ENCODE results near the gene COL6A2.
"Not testable (repeated sequence)": the region's sequence is repeated elsewhere in the genome, so short reads cannot be mapped to it uniquely, and the experiment has no call there.

Gene COL6A2

DNA sequence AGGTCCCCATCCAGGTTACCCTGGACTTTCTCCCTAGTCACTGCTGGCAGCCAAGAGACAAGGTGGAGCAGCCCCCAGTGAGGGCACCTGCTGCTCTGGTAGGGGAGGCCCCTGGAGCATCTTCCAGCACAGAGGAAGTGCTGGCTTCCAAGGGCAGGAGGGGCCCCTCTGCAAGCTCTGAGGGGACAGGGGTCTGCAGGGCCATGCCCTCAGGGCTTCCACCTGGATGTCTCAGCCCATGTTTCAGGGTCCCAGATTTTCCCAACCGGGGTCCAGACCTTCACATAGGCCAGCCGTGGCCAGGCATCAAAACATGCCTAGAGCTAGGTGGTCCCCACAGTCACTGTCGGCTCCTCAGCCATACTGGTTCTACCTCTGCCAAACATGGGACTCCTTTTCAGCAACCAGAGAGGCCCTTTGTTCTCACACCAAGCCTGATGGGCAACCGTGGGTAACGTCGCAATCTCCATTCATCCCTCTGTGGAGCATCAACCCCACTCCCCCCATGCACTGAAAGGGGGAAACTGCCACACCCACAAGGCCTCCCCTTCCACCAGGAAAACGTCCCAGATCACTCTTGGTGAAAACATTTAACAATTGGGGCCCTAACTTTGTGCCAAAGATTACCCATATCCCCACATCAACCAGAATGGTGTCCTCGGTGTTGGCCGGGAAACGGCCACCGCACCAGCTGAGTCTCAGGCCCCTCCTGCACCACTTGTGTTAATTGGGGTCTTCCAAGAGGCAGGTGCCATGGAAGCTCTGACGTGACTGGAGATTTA, 1.9 kb upstream of the COL6A2 start:
- DNase-seq: no peak

DNA sequence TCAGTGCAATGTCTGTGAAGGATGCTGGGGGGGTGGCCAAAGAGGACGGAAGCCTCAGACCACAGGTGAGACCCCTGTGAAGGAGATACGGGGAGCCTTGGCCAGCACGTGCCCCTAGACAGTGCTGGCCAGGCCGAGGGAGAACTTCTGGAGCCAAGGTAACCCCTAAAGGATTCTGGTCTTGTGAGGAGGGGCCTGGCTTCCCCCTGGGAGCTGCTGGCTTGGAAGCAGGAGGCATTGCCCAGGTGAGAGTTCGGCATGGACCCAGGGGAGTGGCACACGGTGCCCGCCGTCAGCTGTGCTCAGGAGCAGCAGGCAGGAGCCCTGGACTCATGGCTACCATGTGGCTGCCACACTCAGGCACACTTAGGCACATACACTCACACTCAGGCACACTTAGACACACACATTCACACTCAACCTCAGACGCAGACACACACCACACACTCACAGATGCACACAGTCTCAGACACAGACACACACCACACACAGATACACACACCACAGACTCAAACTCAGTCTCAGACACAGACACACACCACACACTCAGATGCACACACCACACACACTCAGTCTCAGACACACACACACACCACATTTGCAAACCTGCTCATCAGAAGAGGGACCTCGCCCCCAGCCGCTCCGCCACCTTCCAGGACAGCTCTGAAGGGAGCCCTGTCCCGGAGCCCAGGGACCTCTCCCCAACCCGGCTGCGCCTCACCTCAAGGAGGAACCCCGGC, 1.1 kb upstream of the COL6A2 start:
- DNase-seq: no peak

DNA sequence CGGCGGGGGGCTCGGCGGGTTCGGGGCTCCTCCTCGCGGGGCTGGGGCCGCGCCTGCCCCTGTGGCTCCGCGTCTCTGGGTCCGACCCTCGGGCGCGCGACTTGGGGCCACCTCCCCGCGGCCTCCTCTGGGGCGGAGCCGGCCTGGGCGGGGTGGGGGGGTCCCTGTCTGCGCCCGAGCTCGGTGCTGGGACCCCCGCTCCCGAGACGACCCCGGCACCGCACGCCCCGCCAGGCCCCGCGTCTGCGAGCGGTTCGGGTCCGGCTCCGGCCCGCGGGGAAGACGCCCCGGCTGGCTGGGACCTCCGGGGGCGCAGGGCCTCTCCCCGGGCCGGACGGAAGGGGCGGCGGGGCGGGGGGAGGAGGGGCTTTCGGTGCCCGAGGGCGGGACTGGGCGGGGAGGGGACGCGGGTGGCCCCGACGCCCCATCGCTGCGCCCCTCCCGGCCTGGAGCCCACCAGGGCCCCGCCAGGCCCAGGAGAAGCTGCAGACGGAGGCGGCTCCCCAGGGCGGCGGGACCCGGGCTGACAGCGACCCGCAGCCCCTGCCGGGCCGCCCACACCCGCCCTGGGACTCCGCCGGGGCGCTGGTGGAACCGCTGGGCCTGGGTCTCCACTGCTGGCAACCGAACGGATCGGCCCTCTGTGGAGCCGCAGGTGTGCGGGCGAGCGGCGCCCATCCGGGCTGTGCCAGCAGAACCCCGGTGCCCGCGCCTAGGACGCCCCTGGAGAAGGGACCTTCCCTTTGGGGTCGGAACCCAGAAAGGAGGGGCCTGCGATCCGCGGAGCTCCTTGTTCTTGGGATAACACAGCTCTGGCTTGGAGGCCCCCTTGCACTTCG, 610 bp downstream of the COL6A2 start:
- no peak for DNase-seq

DNA sequence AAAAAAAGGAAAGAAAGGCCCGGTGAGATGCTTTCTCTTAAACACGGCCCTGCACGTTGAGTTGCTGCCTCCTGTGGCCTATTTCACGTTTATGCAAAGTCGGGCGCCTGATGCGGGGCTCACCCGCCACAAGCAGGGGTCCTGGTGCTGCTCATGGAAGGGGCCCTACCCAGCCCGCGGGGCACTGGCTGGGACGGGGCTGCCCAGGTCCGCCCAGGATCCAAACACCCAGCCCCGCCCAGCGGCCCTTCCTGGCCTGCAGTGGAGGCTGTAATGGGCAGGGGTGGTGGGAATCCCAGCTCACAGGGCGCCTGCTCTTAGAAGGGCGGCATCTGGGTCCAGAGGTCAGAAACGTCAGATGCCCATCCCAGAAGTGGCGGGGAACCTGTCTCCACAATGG, 1.6 kb downstream of the COL6A2 start:
- DNase-seq: no peak

DNA sequence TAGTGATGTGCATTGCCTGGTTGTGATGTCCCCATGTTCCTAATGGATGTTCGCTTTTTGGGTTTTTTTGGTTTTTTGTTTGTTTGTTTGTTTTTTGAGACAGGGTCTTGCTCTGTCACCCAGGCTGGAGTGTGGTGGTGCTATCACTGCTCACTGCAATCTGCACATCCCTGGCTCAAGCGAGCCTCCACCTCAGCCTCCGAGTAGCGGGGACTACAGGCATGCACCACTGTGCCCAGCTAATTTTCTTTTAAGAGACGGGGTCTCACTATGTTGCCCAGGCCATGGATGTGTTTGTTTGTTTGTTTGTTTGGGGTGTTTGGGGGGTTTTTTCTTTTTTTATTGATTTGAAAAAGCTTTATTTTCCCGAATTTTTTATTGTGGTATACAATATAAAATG, 2.1 kb downstream of the COL6A2 start:
- DNase-seq: no peak

DNA sequence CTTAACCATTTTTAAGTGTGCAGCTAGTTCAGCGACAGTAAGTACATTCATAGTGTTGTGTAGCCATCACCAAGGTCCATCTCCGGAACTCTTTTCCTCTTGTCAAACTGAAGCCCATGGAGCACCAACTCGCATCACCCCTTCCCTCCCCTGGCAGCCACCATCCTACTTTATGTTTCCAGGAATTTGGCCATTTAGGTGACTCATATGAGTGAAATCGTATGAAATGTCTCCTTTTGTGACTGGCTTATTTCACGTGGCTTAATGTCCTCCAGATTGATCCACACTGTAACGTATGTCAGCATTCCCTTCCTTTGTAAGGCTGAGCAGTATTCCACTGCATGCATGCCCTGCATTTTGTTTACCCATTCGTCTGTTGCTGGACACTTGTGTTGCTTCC, 2.5 kb downstream of the COL6A2 start:
- DNase-seq: no peak

DNA sequence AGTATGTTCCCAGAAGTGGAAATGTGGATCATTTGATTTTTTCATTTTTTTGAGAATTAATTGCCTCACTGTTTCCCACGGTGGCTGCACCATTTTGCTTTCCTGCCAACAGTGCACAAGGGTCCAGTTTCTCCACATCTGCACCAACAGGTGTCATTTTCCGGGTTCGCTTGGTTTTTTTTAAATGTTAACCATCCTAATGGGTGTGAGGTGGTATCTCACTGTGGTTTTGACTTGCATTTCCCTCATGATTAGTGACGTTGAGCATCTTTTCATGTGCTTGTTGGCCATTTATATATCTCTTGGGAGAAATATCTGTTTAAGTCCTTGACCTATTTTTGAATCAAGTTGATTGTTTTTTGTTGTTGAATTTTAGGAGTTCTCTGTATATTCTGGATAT, 3.0 kb downstream of the COL6A2 start:
- no peak for DNase-seq

DNA sequence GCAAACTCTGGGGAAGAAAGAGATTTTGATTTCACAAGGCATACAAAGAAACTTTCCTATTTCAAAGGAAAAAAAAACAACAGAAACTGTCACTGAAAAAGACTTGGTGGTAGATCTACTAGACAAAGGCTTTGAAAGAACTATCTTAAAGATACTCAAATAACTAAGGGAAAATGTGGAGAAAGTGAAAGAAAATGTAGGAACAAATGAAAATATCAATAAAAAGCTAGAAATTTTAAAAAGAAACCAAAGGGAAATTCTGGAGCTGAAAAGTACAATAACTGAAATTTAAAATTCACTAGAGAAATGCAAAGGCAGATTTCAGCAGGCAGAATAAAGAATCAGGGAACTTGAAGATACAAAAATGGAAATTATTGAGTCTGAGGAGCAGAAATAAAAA, 6.2 kb downstream of the COL6A2 start:
- DNase-seq: no peak

DNA sequence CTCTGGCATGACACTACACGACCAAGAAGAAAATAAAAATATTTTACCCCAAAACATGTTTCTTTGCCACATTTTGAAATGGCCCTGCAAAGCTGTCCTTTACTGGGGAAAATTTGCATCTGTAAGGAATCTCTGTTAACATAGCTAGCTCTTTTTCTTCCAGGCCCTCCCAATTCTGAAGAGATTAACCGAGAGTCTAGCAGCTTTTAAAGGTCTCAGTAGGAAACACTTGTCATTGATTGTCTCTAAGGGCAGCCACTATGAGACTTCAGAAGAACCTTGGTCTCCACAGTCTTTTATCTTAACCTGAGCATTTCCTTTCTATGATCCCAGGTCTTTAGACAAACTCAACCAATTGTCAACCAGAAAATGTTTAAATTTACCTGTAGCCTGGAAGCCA, 9.5 kb downstream of the COL6A2 start:
- not testable (repeated sequence) for DNase-seq

DNA sequence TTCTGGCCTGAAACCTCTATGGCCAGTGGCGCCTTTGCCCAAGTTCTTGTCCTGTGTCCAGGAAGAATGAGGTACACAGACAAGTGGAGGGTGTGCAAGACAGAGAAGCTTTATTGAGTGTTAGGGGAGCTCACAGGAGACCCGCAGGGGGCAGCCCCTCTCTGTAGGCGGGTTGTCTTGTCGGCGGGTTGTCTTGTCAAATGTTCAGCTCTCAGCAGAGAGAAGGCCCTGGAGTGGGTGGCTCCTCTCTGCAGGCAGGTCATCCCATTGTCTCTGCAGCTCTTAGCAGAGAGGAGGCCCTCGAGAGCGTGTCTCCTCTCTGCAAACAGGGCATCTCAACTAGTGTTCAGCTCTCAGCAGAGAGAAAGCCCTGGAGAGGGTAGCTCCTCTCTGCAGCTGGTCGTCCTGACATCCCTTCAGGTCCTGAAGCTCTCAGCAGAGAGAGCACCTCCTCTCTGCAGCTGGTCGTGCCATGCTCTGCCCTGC, 11.0 kb downstream of the COL6A2 start:
- DNase-seq: no peak

DNA sequence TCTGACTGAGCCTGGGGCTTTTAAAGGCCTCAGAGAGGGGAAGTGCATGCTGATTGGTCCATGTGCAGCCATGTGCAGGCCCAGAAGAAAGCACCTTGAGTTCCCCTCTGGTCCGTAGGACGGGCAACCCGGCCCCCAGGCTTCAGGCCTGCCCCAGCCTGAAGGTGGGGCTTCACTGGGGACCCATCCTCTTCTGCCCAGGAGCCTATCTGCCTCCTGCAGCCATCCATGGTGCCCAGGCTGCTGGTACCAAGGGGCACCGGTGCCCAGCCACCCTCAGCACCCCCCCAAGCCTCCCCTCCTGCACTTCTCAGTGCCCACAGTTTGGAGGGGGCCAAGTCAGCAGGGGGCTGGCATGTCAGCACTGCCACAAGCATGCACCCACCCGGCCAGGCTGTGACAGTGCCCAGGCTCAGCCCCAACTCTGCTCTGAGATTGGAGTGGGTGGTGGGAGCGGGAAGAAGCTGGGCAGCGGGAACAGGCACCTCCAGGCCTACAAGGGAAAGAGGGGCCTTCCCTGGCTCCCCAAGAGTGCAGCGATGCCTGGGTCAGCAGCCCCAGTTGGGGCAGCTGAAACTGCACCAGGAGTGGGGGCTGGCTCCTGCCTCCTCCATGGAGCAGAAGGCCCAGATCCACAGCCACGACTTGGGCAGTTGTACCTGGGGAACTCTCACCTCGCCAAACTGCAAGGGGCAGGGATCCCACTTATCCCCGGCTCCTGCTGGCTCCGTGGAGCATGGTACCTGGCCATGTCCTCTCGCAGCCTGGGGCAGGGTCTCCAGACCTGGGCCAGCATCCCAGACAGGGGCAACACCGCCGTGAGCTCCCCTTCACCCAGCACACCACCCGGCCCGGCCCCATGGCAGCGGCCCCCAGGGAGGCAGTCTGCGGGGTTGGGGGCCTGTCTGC, 11.7 kb downstream of the COL6A2 start:
- no peak for DNase-seq

DNA sequence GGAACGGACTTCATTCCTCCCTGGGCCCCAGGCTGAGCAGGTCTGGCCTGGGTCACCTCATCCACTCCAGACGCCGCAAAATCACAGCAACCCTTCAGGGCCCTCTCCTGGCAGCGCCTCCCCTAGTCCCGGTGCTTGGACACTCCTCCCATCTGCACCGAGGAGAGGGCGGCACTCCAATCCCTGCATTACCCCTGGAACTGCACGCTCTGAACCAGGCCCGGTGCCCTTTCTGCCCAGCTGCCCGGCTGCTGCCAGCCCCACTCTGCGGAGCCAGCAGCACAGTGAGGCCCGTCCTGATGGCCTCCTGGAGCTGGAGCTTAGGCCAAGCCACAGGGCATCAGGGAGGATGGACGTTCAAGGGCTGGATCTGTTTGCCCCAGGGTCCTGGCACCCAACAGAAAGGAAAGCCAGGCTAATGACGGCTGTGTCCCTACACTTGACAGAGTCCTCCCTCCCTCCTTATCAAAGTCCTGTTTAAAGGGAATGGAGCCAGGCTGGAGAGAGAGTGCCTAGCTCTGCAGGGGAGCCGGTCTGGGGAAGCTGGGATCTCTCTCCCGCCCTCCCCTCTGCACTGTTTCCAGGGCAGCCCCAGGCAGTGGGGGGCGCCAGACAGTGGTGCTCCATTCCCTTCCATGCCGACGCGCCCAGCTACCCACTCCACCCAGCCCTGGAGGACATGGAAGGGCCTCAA, 12.7 kb downstream of the COL6A2 start:
- no peak for DNase-seq

DNA sequence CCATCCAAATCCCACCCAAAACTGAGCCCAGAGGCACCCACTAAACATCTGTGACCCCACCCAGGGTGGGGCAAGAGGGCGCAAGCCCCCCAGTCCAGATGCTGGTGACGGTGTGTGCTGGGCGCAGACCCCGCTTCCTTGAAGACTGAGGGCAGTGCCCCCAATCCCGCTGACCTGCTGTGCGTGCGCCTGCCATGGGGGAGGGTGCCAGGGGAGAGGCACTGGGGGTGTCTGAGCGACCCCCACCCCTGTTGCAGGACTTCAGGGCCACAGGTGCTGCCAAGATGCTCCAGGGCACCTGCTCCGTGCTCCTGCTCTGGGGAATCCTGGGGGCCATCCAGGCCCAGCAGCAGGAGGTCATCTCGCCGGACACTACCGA, 13.3 kb downstream of the COL6A2 start:
- DNase-seq: no peak

DNA sequence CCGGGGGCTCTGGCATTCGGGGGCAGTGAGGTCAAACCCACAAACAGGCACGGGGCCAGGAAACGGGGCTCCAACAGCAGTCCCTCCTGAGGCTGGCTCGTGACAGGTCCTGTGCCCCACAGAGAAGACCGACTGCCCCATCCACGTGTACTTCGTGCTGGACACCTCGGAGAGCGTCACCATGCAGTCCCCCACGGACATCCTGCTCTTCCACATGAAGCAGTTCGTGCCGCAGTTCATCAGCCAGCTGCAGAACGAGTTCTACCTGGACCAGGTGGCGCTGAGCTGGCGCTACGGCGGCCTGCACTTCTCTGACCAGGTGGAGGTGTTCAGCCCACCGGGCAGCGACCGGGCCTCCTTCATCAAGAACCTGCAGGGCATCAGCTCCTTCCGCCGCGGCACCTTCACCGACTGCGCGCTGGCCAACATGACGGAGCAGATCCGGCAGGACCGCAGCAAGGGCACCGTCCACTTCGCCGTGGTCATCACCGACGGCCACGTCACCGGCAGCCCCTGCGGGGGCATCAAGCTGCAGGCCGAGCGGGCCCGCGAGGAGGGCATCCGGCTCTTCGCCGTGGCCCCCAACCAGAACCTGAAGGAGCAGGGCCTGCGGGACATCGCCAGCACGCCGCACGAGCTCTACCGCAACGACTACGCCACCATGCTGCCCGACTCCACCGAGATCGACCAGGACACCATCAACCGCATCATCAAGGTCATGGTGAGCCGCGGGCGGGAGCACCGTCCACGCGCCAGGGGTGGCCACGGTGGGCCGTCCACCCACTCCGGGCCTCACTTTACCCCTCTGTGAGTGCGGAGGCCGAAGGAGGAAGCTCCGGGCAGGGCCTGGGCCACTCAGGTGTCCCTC, 14.2 kb downstream of the COL6A2 start:
- DNase-seq: no peak

DNA sequence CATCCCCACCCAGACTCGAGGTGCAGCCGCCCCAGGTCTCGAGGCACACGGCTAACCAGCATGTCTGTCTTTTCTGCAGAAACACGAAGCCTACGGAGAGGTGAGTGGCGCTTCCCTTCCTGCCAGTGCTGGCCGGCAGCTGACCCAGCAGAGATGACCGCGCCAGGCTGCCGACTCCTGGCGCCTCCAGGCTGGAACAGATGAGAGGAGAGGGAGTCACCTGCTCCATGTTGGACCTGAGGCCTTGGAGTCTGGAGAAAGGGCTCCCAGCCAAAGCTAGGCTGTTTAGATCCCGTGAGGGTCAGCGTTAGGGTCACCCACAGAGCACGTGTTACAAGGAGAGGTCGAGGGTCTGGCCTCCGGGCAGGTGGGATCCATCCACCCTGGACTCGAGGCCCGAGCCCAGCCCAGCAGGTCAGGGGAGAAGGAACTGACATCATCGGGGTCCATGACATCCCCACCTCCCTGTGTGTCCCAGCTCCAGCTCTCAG, 14.9 kb downstream of the COL6A2 start:
- no peak for DNase-seq

DNA sequence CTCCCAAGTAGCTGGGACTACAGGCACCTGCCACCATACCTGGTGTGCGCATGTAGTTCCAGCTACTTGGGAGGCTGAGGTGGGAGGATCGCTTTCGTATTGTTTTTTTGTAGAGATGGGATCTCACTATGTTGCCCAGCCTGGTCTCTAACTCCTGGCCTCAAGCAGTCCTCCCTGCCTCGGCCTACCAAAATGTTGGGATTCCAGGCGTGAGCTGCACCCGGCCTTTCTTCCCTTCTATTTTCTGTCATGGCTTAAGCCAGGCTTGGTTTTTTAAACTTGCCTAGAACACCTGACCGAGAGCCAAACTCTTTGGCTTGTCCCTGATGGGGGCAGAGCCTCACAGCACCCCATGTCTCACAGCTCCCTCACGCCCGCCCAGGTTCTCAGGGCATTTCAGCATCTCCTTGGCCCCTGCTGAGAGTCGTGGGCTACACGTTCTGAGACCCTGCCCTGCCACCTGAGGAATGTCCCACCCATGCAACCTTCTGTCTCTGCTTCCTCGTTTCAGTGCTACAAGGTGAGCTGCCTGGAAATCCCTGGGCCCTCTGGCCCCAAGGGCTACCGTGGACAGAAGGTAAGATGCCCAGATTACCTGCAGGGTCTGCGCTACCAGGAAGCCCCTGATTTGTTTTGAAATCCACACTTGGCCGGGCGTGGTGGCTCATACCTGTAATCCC, 15.7 kb downstream of the COL6A2 start:
- no peak for DNase-seq

DNA sequence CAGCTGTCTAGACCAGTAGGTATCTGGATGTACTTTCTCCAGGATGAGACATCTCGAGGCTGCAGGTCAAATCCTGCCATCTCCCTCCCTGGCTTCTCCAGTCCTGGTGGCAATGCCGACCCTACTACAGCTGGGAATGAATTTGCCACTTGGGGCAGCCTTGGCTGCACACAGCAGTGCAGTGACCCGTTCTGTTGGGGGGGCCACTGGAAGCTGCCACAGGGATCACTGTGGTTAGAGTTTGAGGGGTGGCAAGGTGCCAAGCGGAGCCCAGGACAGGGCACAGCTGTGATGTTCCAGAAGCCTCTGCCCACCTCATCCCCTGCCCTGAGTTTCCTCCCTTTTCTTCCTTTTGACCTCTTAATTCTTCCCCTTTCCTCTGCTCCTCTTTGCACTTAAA, 17.1 kb downstream of the COL6A2 start:
- no peak for DNase-seq

DNA sequence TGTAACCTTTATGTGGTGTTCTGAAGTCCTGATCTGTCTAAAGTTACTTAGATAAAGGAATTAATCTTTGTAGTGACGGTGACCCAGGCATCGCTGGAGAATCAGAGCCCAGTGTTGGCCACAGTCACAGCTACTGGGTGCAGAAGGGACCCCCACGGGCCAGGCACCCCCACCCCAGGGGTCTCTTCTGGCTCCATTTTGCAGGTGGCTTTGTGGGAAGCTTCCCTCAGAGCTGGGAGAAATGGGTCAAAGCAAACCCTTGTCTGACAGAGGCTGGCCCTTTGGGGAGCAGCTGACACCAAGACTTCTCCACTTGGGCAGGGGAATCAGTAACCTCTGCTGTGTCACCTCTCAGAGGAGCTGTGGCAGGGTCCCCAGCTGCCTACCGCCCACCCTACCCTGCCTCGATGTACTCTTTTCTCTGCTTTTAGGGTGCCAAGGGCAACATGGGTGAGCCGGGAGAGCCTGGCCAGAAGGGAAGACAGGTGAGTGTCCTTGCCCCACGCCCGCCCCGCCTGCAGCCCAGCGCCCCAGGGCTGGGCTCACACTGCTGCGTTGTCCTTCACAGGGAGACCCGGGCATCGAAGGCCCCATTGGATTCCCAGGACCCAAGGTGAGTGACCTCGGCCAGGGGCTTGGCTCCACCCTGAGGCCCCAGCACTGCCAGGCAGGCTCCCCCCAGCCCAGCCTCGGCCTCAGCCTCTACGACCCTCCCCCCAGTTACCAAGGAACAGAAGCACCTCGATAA, 17.7 kb downstream of the COL6A2 start:
- no peak for DNase-seq

DNA sequence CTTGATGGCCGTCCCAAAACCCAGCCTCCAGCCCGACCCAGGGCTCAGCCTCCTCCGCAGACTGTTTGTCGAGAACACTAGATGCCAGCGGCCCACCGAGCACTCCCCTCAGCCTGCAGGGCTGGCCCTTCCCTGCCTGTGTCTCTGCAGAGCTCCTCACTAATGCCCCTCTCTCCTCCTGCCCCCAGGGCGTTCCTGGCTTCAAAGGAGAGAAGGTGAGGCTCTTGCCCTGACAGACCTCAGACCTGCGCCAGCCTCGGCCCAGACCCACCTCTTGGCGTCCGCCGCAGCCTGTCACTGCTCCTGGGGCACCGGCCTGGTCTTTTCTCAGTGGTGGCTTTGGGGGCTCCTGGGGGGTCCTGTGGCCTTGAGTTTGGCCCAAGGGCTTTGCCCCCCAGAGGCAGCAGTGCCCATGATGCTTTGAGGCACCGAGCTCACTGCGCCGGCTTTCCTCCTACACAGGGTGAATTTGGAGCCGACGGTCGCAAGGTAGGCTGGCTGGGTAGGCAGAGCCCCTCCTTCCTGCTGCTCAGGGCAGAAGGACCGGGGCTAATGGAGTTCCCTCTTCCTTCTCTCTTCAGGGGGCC, 18.4 kb downstream of the COL6A2 start:
- DNase-seq: no peak
